NB4 (cell line): ENCODE measurements around the gene CABP1.
A peak's percentile ranks its signal among the peaks of the same experiment; 100 is the strongest.

Source experiments
- DNase-seq: peaks from one replicate; pipeline ENCODE4 v3.0.0; 2010; ENCODE audit warnings: low read depth
- H3K4me3 ChIP-seq: one replicate; pipeline ENCODE4 v1.5.1; 2011; ENCODE audit warnings: mild to moderate bottlenecking, low read depth, low read length, moderate library complexity
- MYC ChIP-seq: IDR thresholded peaks from 2 replicates; pipeline ENCODE4 v1.6.1; 2011; ENCODE audit warnings: low read depth, low read length
- POLR2A ChIP-seq: IDR thresholded peaks from 2 replicates; pipeline ENCODE4 v1.6.1; 2011; ENCODE audit warnings: mild to moderate bottlenecking; ENCODE audit not compliant: insufficient read length; ENCODE audit errors: extremely low read depth
- TF ChIP-seq, protein P1 (sequence below): IDR thresholded peaks from 2 replicates; pipeline ENCODE4 v1.6.1; 2011; ENCODE audit warnings: low read depth, low read length
- TF ChIP-seq, protein P2 (sequence below): IDR thresholded peaks from one replicate; pipeline ENCODE4 v1.5.1; 2012; ENCODE audit warnings: low read depth, low read length

Gene CABP1

DNA sequence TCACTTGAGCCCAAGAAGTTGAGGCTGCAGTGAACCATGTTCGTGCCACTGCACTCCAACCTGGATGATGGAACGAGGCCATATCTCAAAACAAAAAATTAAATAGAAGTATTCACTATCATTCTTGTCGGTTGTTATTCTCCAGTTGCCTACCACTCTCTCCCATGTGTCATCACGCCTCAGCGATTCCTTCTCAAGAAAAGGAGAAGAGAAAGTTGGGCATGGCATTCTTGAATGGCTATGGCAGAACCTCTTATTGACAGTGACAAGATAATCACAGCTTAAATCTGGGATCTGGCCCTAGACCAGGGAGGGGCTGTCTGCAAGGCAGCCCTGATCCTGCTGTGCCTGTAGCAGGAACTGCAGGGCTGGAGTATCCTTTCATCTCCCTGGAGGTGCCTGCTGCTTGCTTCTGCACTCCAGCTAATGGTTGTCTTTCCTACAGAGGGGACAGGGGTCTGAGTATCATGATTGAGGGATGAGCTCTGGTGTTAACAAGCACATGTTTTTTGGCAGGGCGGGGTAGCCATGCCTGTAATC, 33.7 kb downstream of the CABP1 start:
- DNase-seq, result no peak
- TF ChIP-seq MYC, result no peak
- TF ChIP-seq, protein P1, sequence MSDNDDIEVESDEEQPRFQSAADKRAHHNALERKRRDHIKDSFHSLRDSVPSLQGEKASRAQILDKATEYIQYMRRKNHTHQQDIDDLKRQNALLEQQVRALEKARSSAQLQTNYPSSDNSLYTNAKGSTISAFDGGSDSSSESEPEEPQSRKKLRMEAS, result no peak
- TF ChIP-seq, protein P2, sequence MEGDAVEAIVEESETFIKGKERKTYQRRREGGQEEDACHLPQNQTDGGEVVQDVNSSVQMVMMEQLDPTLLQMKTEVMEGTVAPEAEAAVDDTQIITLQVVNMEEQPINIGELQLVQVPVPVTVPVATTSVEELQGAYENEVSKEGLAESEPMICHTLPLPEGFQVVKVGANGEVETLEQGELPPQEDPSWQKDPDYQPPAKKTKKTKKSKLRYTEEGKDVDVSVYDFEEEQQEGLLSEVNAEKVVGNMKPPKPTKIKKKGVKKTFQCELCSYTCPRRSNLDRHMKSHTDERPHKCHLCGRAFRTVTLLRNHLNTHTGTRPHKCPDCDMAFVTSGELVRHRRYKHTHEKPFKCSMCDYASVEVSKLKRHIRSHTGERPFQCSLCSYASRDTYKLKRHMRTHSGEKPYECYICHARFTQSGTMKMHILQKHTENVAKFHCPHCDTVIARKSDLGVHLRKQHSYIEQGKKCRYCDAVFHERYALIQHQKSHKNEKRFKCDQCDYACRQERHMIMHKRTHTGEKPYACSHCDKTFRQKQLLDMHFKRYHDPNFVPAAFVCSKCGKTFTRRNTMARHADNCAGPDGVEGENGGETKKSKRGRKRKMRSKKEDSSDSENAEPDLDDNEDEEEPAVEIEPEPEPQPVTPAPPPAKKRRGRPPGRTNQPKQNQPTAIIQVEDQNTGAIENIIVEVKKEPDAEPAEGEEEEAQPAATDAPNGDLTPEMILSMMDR, result no peak
- TF ChIP-seq POLR2A, result no peak
- no peak overlapping the region for H3K4me3 ChIP-seq

DNA sequence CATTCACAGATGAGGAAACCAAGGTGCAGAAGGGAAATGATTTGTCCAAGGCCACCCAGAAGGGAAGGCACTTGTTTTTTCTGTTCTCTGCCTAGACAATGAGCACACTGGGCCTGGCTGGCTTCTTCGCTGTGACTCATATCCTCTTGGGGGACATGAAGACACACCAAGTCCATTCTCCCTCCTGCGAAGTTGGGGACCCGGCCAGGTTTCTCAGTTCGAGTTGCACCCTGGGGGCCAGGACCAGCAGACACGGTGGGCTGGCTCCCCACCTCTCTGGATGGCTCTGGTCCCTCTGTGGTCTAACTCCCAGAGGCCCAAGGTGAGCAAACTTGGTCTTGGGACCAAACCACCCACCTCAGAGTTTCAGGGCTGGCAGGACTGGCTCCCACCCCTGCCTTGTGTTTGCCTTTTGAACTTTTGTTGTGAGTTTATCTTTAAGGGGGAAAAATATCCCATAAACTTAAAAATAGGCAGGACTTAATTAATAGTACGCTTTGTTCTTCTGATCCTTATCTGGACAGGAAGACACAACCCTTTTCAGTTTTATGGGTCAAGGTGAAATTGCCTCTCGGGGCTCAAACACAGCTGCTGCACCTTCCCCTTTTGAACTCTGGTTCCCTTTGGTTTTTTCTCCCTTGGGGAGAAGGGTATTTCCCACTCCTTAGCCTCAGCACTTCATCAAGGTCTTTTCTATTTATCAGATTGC, 37.5 kb downstream of the CABP1 start:
- DNase-seq, result peak; percentile 95
- no peak overlapping the region for H3K4me3 ChIP-seq
- TF ChIP-seq, protein P2, result no peak
- TF ChIP-seq POLR2A (no peak), MYC (no peak)
- TF ChIP-seq, protein P1, result no peak

DNA sequence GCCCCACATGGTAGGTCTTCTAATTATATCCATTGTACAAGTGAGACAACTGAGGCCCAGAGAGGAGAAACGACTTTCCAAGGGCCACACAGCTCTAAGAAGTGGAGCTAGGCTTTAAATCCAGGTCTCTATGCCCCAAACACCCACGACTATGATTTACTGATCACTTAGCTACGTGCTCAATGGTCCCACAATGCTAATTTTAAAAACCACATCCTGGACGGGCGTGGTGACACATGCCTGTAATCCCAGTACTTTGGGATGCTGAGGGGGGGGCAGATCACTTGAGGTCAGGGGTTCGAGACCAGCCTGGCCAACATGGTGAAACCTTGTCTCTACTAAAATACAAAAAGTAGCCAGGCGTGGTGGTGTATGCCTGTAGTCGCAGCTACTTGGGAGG, 38.1 kb downstream of the CABP1 start:
- TF ChIP-seq, protein P1, result no peak
- TF ChIP-seq MYC (no peak), POLR2A (no peak)
- TF ChIP-seq, protein P2, result no peak
- DNase-seq, result peak; percentile 67
- H3K4me3 ChIP-seq, result no peak overlapping the region

DNA sequence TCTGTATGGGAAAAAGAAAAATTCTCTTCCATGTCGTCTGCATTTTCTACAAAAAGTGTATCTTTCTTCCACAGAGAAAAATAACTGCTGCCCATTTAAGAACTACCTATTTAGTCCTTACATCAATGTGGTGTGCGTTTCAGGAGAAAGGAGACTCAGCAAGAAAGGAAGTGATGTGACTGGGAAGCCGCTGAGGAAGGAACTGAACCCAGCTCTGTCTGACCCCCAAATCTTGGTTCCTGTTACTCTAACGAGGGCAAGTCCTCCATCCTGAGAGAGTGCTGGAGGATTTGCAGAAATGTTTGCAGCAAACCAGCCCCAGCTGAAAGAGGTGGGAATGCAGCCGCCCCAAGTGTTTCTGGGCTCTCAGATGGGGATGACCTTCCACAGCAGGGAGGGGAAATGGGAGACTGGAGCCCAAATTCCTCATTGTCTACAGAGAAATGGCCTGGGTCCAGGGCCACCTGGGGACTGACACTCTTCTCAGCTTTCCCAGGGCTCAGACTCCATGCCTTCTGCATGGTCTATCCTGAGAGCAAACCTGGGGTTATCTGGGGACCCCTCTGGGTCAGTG, 39.8 kb downstream of the CABP1 start:
- TF ChIP-seq POLR2A, result no peak
- TF ChIP-seq, protein P2, result no peak
- TF ChIP-seq, protein P1, result no peak
- no peak for TF ChIP-seq MYC
- H3K4me3 ChIP-seq, result no peak overlapping the region
- DNase-seq, result no peak

DNA sequence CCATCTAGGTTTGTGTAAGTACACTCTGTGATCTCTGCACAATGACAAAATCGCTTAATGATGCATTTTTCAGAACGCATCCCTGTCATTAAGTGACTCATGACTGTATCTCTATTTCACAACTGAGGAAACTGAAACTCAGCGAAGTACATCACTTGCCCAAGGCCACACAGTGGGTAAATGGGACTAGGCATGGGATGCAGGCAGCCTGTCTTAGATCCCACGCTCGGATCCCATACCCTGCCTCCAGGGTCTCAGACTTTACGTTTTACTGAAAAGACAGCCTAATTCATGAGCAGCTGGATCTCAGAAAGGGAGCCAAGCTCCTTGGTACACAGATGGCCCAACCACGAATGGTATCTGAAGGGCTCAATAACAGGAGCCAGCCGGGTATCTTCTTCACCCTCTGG, 44.1 kb downstream of the CABP1 start:
- no peak overlapping the region for H3K4me3 ChIP-seq
- peak; percentile 70 for DNase-seq
- no peak for TF ChIP-seq MYC
- TF ChIP-seq, protein P2, result no peak
- no peak for TF ChIP-seq POLR2A
- TF ChIP-seq, protein P1, result no peak
